HG03196 (cell line): Measurements from ENCODE around the gene GALNT17.

Experiments used
- ATAC-seq: cut with Tn5 transposase; IDR thresholded peaks from one replicate; pipeline ENCODE4 v1.9.1; 2021; ENCODE audit not compliant: unreplicated experiment

GALNT17 gene

DNA sequence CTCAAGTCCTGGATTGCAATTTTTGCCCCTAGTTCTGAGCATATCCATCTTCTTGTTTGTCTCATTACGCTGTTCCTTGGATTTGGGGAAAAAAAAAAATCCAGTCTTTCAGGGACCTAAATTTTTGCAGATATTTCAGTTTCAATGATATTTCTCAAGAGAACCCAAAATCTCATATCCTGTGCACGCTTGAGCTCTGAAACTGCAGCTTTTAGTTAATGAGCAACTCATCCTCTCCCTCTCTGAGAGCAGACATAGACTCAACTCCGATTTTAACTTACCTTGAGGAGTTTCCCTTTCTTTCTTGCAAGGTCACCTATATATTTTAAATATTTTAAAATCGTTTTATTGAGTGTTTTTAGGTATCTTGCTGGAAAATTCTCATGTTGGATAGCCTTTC is 200.3 kb downstream of the GALNT17 start:
- no peak for ATAC-seq

DNA sequence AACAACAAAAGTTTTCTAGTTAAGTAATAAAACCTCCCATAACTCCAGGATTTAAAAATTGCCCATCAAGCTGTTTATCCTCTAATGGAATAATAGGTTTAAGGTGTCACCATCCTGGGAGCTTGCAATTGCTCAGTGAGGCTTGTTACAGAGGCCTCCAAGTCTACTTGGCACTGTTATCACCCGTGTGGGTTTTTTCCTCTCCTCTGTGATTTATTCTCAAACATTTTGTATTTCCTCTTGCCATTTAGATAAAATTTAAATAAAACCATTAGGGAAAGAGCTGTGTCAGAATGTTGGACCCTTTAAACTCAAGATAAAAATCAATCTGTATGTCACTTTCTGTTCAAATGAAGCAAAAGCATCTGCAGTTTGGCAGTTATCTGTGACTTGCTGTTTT is 202.6 kb downstream of the GALNT17 start:
- ATAC-seq = no peak

DNA sequence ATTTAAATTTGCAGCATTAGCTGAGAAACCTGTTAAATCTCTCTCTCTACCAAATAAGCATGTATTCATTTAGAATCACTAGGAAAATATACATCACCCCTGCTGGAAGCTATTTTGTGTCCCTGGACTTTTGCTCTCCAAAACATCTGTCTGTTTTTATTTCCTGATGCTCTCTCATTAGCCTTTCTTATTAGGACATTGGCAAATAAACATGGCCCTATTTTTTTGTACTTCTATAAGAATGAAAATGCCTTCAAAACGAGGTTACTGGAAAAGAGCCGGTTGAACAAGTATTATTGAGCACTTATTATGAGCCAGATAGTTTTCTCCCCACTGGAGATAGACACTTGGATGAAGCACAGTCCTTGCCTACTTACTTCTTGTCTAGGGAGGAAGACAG is 206.9 kb downstream of the GALNT17 start:
- ATAC-seq = no peak

- ATAC-seq = no peak
Measured at GRCh38 chr7:71339924-71340323, 208.0 kb downstream of the GALNT17 start.

DNA sequence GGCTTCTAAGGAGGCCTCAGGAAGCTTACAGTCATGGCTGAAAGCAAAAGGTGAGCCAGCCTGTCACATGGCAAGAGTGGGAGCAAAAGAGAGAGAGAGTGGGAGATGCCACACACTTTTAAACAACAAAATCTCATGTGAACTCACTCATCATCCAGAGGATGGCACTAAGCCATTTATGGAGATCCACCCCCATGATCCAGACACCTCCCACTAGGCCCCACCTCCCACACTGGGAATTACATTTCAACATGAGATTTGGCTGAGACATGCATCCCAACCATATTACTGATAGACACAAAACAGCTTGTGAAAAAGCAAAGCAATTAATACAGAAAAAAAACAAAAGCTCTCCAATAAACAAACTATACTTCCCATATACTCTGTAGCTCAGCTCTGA is 210.3 kb downstream of the GALNT17 start:
- ATAC-seq = no peak

GRCh38 chr7:71343039-71343438 is 211.1 kb downstream of the GALNT17 start:
- no peak for ATAC-seq

DNA sequence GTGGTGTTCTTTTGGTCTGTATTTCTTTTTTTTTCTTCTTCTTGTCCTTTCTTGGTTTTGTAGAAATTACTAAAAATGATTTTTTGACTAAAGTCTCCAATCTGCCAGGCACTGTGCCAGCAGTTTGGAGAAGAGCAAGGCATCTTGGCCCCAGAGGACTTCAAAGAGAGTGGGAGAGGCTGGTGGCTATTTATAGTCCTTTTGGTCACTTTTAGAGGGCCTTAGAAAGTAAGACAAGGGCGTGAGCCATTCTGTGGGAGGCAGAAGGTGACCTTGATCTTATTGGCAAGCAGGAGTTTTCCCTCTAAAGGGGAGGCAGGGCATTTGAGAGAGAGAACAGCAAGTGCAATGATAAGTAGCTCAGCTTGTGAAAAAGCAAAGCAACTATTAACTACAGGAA is 211.9 kb downstream of the GALNT17 start:
- no peak for ATAC-seq

- ATAC-seq = no peak
Measured at GRCh38 chr7:71345117-71345884, 213.4 kb downstream of the GALNT17 start.

DNA sequence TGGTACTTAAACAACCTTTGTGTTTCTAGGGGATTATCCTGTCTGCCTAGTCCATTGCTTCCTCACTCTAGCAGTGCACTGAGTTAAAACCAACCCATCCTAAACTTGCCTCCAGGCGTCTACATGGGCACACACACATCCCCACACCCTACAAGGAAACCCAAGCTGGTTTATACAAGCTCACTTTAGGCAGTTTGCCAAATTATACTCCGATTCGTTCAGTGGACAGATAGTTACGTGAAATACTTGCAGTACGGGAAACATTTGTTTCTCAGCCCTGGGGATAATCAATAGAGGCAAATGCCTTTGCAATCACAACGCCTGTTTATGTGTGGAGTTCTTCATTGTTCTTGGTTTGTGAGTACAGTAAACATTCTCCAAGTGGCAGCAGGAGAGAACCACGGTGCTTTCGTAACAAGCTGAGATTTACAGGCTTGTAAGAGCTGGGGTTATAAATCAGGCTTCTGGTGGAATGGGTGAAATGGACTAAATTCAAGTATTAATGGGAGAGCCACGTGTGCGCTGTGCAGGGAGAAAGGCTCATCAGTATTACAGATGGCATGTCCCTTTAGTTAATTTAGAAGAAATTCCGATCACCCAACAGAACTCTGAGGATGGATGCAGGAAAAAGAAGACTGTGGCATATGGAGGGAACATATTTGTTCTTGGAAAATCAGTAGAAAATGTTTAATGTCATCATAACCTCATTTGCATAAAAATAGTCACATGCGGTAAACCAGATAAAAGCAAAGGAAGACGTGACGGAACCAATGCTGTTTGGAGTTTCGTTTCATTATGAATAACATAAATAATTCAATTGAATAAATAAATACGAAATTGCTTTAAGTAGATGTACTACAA is 217.1 kb downstream of the GALNT17 start:
- ATAC-seq = no peak

DNA sequence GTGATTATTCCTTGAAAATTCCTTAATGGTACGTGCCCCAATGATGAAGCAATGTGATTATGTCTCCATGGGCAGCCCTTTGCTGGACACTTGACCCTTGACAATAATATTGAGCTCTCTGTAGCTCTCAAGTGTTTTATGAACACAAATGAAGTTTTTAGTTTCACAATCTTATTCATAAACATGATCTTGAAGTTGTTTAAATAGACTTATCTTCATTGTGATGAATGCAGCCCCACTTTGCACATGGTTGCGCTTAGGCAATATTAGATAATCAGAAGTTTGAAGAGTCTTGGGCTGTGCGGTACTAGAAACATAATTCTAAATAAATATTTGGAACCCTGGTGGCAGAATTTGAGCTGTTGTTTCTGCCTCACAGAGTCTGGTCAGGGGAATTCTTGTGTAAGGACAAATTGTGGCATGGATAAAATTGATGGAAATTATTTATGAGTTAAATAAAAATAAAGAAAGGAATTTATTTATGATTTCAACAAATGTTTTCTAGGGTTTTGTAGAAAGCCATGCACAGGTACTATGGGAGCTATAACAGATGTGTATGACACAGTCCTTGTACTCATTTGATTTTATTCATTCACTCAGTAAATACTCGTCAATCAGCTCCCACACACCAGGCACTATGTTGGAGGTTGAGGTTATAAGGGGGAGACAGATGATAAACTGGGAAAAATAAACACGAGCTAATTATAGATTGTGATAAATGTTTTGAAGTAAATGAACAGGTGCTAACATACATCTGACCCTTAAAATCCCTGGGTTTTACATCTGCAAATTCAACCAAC is 217.9 kb downstream of the GALNT17 start:
- ATAC-seq = no peak

GRCh38 chr7:71350680-71351079 is 218.7 kb downstream of the GALNT17 start:
- no peak for ATAC-seq

- no peak for ATAC-seq
Measured at GRCh38 chr7:71354716-71355115, 222.8 kb downstream of the GALNT17 start.

DNA sequence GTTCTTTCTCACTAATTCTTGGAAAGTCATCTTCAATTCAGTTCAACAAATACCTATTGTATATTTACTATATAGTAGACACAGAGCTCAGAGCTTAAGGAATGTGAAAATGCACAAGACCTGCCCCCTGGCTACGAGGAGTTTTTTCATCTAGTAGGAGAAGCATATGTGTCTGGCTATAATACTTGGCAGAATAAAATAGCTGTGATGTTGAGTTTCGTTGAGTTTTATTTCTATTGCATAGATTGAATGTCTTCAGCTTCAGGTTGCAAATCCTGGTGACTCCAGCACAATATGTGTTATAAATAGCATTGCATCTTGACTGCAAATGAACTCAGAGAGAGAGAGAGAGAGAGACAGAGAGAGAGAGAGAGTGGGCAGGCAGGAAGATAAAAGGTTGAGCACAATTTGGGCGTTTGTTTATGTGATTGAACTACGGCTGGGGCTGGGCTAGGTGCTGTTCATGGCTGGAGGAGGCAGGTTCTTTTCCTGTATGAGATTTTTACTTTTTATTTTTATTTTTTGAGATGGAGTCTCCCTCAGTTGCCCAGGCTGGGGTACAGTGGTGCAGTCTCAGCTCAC is 229.6 kb downstream of the GALNT17 start:
- no peak for ATAC-seq

DNA sequence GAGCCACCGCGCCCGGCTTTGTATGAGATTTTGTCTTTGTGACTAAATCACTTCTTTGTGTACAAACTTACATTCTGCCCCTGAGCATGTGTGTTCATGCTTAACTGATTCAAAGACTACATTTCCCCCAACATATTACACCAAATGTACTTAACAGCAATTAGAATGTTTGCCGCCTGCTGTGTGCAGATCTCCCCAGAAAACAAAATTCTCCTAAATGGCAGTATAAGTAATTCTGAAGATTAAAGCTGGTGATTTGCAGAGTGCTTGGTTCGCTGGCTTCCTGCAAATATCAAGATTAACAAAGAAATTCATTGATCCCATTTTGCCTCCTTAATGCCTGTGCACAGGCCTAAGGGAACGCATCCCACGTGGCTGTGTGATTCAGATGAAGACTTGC is 230.3 kb downstream of the GALNT17 start:
- no peak for ATAC-seq

DNA sequence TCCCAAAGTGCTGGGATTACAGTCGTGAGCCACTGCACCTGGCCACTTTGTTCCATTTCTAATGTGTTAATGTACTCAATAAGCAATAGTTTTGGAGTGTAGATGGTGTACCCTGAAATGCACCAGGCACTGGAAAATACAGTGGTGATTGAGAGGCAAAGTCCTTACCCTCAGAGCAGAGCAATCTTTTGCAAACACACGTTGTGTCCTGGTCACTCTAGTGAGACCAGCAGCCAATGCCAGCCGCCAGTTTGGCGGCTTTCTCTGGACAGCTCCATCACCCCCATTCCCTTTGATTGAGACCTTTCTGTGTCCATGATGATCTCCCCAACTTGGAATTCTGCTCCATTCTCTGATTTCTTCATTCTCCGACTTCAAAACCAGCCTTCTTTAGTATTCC is 231.3 kb downstream of the GALNT17 start:
- ATAC-seq = no peak

DNA sequence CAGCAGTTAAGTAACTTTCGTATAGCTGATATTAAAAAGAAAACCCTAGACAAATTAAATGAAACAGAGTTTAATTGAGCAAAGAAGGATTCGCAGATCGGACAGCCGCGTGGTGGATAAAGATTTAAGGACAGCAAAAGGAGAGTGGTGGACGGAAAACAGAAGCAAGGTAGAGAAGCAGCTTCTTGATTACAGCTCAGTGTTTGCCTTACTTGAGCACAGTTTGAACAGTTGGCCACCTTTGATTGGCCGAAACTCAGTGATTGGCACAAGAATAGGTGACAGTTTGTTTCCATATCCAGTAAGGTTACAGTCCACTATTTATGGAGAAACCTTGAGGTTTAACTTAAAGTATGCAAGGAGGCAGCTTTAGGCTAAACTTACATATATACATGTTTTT is 231.7 kb downstream of the GALNT17 start:
- no peak for ATAC-seq

DNA sequence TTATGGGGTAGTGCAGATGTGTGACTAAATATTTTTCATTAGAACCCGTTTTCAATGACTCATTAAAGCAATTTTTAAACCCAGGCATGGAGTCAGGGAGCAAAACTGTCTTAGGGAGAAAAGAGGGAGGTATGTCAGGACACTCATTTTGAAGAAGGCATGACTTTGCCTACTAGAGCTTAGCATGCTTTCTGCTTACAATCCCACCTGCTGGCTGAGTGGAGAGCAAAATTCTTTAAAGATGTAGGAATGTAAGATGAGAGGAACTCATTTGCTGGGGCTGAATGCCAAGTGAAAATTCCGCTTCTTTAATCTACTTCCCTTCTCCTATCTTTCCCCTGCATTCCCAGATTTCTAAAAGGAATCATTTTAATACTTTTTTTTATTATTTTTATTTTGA is 232.6 kb downstream of the GALNT17 start:
- no peak for ATAC-seq

DNA sequence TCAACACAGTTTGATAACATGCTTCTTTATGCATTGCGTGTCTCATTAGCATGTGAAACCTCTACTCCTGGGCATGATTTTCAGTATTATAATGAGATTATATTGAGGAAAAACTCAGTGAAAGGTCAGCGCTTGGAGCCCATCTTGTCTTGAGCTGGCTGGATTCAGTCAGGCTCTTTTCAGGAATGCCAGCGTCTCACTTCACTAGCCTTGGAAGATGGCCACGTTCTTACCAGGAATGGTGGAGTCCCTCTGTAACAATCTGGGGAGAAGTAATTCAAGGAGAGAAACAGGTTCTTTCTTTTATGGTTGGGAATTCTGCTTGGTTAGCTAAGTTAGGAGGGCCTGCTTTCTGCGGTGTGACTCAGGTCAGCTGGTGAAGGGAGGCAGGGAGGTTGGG is 241.0 kb downstream of the GALNT17 start:
- ATAC-seq = no peak

- ATAC-seq = no peak
Measured at GRCh38 chr7:71377062-71377461, 245.1 kb downstream of the GALNT17 start.

GRCh38 chr7:71377469-71377868 is 245.5 kb downstream of the GALNT17 start:
- ATAC-seq = no peak

DNA sequence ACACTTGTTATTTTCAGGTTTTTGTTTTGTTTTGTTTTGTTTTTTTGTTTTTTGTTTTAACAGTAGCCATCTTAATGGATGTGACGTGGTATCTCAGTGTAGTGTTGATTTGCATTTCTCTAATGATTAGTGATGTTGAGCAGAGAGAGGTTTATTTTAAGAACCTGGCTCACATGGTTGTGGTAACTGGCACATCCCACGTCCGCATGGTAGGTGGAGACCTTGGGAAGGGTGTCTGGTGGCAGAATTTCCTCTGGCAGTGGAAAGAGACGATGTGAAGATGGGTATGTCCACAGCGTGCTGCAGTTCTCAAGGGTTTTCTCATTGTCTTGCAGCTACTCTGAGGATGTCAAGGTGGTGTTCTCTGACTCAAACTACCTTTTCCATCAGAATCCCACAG is 252.2 kb downstream of the GALNT17 start:
- ATAC-seq = no peak
